ENCODE measurements around the gene BGN. TPM values are rescaled to one million over a fixed set of nuclear protein-coding genes. Genes with fewer than 3 reads are reported as not detected.

Gene BGN
- total and polyA plus RNA-seq, 12 donors: 38.7 to 202 (median 68.0) TPM

DNA sequence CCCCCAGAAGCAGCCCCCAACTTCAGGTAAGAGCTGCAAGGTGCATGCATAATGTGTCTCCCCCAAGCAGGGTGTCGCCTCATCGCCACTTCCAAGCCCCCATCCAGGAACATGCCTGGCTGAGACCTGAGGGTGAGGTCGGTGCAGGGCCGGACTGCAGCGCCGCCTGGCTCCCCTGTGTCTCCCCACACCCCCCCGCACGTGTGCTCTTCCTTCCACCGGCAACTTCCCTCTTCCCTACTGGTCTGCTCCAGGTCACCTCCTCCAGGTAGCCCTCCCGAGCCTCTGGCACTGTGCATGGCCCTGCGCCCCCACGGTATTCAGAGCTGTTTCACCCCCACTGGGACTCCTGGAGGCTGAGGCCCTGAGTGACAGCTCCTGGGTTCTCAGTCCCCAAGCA, 2.2 kb upstream of the BGN start:
- H3K9me3 ChIP-seq: no peaks in the 10 kb centered on the region
- peak overlapping the region in 1 of 10 donors; percentile 65 for H3K27ac ChIP-seq
- DNase-seq (no peak), ATAC-seq (no peak)
- TF ChIP-seq, protein P1, sequence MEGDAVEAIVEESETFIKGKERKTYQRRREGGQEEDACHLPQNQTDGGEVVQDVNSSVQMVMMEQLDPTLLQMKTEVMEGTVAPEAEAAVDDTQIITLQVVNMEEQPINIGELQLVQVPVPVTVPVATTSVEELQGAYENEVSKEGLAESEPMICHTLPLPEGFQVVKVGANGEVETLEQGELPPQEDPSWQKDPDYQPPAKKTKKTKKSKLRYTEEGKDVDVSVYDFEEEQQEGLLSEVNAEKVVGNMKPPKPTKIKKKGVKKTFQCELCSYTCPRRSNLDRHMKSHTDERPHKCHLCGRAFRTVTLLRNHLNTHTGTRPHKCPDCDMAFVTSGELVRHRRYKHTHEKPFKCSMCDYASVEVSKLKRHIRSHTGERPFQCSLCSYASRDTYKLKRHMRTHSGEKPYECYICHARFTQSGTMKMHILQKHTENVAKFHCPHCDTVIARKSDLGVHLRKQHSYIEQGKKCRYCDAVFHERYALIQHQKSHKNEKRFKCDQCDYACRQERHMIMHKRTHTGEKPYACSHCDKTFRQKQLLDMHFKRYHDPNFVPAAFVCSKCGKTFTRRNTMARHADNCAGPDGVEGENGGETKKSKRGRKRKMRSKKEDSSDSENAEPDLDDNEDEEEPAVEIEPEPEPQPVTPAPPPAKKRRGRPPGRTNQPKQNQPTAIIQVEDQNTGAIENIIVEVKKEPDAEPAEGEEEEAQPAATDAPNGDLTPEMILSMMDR (IDR thresholded peaks at IDR 0.05): no peak
- intact Hi-C loops (cut with DNase I): no loop called here
- no peaks in the 10 kb centered on the region for H3K36me3 ChIP-seq
- H3K4me3 ChIP-seq: no peak overlapping the region
- peaks cover 0 to 38% (median 12%) of the 10 kb centered on the region in 9 donors for H3K4me1 ChIP-seq
- 72 to 78% methylated on average over 10 to 11 of the region's 12 CpGs for WGBS, 2 donors
- peaks cover 0 to 18% (median 0%) of the 10 kb centered on the region in 7 donors for H3K27me3 ChIP-seq

DNA sequence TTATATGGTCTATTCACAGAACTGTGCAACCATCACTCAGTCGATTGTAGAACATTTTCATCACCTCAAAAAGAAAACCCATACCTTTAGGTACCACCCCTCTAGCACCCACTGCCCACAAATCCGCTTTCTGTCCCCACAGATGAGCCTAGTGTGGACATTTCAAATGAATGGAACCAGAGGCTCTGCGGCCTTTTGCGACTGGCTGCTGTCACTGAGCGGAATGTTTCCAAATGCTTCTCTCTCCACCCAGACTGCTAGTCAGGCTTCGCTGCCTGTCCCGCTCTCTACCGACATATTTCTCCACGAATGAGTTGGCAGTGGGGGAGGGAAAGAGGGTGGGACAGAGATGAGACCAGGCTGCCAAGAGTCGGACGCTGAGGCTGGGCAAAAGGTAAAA, 1.7 kb upstream of the BGN start:
- H3K4me1 ChIP-seq: peaks cover 0 to 33% (median 7%) of the 10 kb centered on the region in 9 donors

GRCh38 chrX:153494061-153494460, 719 bp upstream of the BGN start:
- no peaks in the 10 kb centered on the region for H3K9me3 ChIP-seq
- 69 to 75% methylated on average over 12 of the region's 12 CpGs for WGBS, 2 donors
- TF ChIP-seq, protein P1 (IDR thresholded peaks at IDR 0.05): no peak
- intact Hi-C loops (cut with DNase I): loop anchor here in 3 of 10 donors (2.0 kb wide), 2 partner anchors 17 to 23 kb away; partner anchors contain the start of gene HAUS7 (in 2 of the 3)
- H3K27me3 ChIP-seq: peaks cover 0 to 18% (median 0%) of the 10 kb centered on the region in 7 donors
- peaks cover 0 to 23% (median 5%) of the 10 kb centered on the region in 9 donors for H3K4me1 ChIP-seq
- DNase-seq (no peak), ATAC-seq (peak in 2 of 8 donors; percentile 5 to 18)
- H3K36me3 ChIP-seq: no peaks in the 10 kb centered on the region
- peak overlapping the region in 8 of 10 donors; percentile 13 to 81 (median 74) for H3K27ac ChIP-seq
- peak overlapping the region in 5 of 10 donors; percentile 50 to 58 (median 55) for H3K4me3 ChIP-seq

More for the DNA sequence above, 1.7 kb upstream of the BGN start:
- DNase-seq (no peak), ATAC-seq (no peak)
- intact Hi-C loops (cut with DNase I): no loop called here
- peak overlapping the region in 2 of 10 donors; percentile 70 to 81 for H3K27ac ChIP-seq
- TF ChIP-seq, protein P1 (IDR thresholded peaks at IDR 0.05): no peak
- H3K36me3 ChIP-seq: no peaks in the 10 kb centered on the region
- 89 to 93% methylated on average over 11 of the region's 11 CpGs for WGBS, 2 donors
- no peak overlapping the region for H3K4me3 ChIP-seq
- H3K9me3 ChIP-seq: no peaks in the 10 kb centered on the region
- peaks cover 0 to 18% (median 0%) of the 10 kb centered on the region in 7 donors for H3K27me3 ChIP-seq

GRCh38 chrX:153495362-153495751, 577 bp downstream of the BGN start:
- peak in 7 of 8 donors; percentile 8 to 50 (median 30) for ATAC-seq
- intact Hi-C loops (cut with DNase I): loop anchor here in 3 of 10 donors (2.0 kb wide), 2 partner anchors 19 to 25 kb away; partner anchors contain the start of gene HAUS7 (in 2 of the 3)
- Histone ChIP-seq H3K36me3 (no peaks in the 10 kb centered on the region), H3K9me3 (no peaks in the 10 kb centered on the region), H3K27ac (peak overlapping the region in 9 of 10 donors; percentile 52 to 81 (median 69)), H3K27me3 (peaks cover 0 to 18% (median 0%) of the 10 kb centered on the region in 7 donors), H3K4me3 (peak overlapping the region in 9 of 10 donors; percentile 29 to 58 (median 50)), H3K4me1 (peaks cover 0 to 27% (median 5%) of the 10 kb centered on the region in 9 donors)
- 26 to 30% methylated on average over 16 to 17 of the region's 17 CpGs for WGBS, 2 donors
- TF ChIP-seq, protein P1 (IDR thresholded peaks at IDR 0.05): peak in 1 of 9 donors; percentile 1
- DNase-seq: peak in 1 of 2 donors; percentile 46
